BJ (cell line): ENCODE data around the gene HSFY2. TPM values are rescaled to one million over a fixed set of nuclear protein-coding genes. Genes with fewer than 3 reads are reported as not detected.
"Not testable (repeated sequence)": the region's sequence is repeated elsewhere in the genome, so short reads cannot be mapped to it uniquely, and the experiment has no call there.

Experiments used
- CTCF ChIA-PET: fragments of 350-600 bp; formaldehyde crosslinking; extraction: SDS; loops from one replicate; lab custom pipeline; 2021; ENCODE audit warnings: antibody characterized with exemption, inconsistent platforms; lab: Yijun Ruan, JAX
- POLR2A ChIA-PET: fragments of 300-600 bp; sonication (Branson Sonifier 250); formaldehyde crosslinking; extraction: SDS; loops from one replicate; lab custom pipeline; 2021; ENCODE audit warnings: antibody characterized with exemption; lab: Charles Lee
- DNase-seq: peaks from one replicate; pipeline ENCODE4 v3.0.0-alpha.2; 2011; ENCODE audit warnings: low read depth
- H3K27me3 ChIP-seq: 2 replicates; pipeline ENCODE4 v1.6.0; 2011; ENCODE audit warnings: low read length; ENCODE audit not compliant: control insufficient read depth, insufficient read depth
- H3K36me3 ChIP-seq: 2 replicates; pipeline ENCODE4 v1.5.1; 2011; ENCODE audit warnings: low read length; ENCODE audit not compliant: control insufficient read depth, insufficient read depth
- H3K4me3 ChIP-seq: 2 replicates; pipeline ENCODE4 v1.5.1; 2011; ENCODE audit warnings: low read depth, mild to moderate bottlenecking, control low read depth, low read length
- polyA minus RNA-seq: library from RNA; depleted of rRNA, polyadenylated mRNA; stranded (reverse); fragments of >200 nt; gene quantifications from 2 replicates; pipeline ENCODE4 v1.2.3, GENCODE V29; 2011; rRNA and poly(A)+ RNA removed
- polyA plus RNA-seq: library from polyadenylated mRNA; depleted of rRNA; stranded (reverse); fragments of >200 nt; gene quantifications from 2 replicates; pipeline ENCODE4 v1.2.3, GENCODE V29; 2011; rRNA removed
- small RNA-seq: library from RNA; depleted of rRNA; stranded (forward); fragments of <200 nt; gene quantifications from one replicate; pipeline ENCODE3, GENCODE V24; 2012; ENCODE audit warnings: low replicate concordance, low read depth; ENCODE audit not compliant: insufficient read length

Gene HSFY2, protein sequence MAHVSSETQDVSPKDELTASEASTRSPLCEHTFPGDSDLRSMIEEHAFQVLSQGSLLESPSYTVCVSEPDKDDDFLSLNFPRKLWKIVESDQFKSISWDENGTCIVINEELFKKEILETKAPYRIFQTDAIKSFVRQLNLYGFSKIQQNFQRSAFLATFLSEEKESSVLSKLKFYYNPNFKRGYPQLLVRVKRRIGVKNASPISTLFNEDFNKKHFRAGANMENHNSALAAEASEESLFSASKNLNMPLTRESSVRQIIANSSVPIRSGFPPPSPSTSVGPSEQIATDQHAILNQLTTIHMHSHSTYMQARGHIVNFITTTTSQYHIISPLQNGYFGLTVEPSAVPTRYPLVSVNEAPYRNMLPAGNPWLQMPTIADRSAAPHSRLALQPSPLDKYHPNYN
- polyA plus RNA-seq (not detected in 2 replicates), polyA minus RNA-seq (not detected in 2 replicates)

DNA sequence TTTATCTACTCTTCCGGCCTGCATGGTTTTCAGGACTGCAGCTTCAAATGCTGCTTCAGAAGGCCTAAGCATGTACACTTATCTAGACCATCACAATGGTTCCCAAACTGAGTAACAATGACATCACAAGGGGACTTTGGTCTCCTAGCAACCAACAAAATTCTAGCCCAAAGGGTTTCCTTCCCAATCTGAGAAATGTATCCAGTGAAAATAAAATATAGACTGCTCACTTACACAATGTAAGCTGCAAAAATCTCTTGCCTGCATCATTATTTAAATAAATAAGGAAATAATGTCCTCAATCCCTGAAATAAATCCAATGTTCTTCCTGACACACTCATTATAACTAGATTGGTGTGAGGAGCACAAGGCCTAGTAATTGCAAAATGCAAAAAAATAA, at the start of gene HSFY2:
Gene HSFY2 (minus strand): TSS at position 101 of the 400 bp plus-strand sequence. CDS start 117 bp downstream, outside the sequence.
- POLR2A ChIA-PET, H3K27me3 ChIP-seq, DNase-seq, H3K36me3 ChIP-seq, CTCF ChIA-PET, H3K4me3 ChIP-seq: not testable (repeated sequence)

DNA sequence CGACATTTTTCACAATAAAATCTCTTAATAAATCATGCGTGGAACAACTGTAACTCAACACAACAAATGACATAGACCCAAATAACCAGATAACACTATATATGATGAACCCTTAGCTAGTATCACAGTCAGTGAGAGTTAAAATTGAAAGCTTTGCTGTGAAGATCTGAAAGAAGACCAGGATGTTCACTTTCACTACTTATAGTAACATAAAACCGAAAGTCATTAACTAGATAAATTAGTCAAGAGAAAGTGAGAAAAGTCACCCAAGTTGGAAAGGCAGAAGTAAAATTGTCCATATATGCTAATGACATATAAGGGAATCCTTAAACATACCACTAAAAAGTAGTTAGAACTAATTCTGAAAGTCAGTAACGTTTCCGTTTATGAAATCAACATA, 42.2 kb upstream of the HSFY2 start:
- POLR2A ChIA-PET, CTCF ChIA-PET, H3K36me3 ChIP-seq, DNase-seq, H3K4me3 ChIP-seq, H3K27me3 ChIP-seq: not testable (repeated sequence)

DNA sequence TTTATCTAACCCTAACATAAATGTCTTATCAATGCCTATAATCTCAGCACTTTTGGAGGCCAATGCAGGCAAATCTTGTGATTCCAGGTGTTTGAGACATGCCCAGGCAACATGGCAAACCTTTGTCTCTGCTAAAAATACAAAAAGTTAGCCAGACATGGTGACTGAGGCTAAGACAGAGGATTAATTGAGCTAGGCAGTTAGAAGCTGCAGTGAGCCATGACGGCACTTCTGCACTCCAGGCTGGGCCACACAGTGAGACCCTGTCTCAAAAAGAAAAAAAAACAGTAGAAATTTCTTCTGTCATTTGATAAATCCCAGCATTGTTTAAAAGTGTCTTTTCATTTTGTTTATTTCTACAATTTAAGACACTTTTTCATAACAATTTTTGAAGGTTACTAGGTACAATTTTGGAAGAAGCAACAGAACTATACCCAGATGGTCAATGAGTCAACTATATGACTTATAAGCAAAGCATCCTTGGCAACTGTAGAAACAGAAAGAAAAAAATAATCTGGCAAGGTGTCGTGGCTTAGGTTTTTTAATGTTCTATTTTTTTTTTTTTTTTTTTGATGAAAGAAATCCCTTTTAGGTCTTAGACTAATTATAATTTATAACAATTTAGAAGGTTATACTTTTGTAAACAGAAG, 15.3 kb upstream of the HSFY2 start:
- H3K4me3 ChIP-seq, DNase-seq, POLR2A ChIA-PET, H3K36me3 ChIP-seq, H3K27me3 ChIP-seq, CTCF ChIA-PET: not testable (repeated sequence)

DNA sequence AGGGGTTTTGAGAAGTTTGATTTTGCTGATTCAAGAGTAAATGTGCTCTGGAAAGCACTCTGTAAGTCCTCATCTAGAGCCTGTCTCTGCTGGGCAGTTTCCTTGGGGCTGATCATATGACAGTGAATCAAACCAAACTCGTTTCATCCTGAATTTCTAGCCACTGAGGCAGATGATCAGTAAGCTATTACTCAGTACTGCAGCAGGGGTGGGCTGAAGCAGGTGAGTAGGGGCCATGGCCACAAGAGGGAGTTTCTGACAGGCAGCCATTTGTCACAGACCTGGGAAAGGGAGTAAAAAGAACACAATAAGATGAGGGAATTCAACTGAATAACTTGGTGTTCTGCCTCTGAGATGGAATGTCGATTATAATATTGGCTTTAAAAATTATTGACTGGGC, 19.5 kb downstream of the HSFY2 start:
- DNase-seq, H3K4me3 ChIP-seq, POLR2A ChIA-PET, H3K36me3 ChIP-seq, H3K27me3 ChIP-seq, CTCF ChIA-PET: not testable (repeated sequence)

DNA sequence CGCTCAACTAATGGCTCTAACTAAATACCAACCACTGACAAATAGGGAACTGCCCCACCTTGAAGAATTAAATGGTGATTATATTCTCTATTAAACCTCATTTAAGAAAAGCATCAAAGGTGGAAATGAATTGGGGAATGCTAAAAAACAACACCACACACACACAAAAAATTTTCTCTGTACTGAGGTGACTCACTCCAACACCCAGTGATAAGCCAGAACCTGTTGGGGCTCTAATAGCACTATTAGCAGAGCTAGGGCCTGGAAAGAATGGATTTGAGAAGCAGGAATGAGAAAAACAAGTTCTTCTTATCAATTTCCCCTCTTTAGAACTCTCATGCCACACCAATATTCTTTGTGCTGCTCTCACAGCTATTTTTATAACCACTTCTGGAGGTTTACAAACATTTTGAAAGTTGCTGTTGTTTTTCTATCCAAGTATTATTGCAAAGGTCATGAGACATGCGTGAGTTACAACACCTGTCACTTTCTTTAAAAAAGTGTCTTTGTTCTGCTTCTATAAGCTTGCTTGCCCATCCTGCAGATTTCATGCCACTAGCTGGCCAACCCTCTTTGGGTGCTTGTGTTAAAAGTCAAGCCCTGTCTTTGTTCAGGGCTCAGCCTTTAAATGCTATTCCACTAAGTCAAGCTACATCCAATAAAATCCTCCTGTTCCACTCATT, 20.3 kb downstream of the HSFY2 start:
- CTCF ChIA-PET, DNase-seq, POLR2A ChIA-PET, H3K27me3 ChIP-seq, H3K36me3 ChIP-seq, H3K4me3 ChIP-seq: not testable (repeated sequence)

DNA sequence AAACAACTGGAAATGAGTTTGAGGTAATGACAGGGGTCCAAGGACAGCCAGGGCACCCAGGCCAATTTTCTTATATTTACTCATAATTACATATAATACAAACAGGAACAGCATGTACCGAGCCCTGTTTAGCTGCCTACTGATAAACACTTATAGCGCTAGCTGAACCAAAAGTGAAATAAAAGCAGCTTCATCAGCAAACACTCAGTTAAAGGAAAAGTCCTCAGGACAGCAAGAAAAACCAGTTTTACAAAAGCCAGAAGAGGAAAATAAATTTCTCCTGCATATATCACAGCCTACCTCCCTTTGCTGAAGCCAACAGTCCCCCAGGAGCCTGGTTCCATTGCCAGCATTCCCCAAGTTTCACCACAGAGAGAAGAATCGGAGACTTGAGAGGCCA, 49.8 kb downstream of the HSFY2 start:
- CTCF ChIA-PET, H3K36me3 ChIP-seq, DNase-seq, H3K27me3 ChIP-seq, H3K4me3 ChIP-seq, POLR2A ChIA-PET: not testable (repeated sequence)

Small RNAs within 50 kb of the gene (small RNA-seq; reads per million reads assigned to genes)
- not detected for gene GPM6BP2

Other genes starting within 250 kb of the HSFY2 start
- not detected in 2 replicates for gene HSFY1, start 227.0 kb downstream of the HSFY2 start, polyA plus RNA-seq